HepG2 (cell line): ENCODE results near the gene OR1F1. TPM values are rescaled to one million over a fixed set of nuclear protein-coding genes. Genes with fewer than 3 reads are reported as not detected.

Source experiments
- ARNT ChIP-seq: fragments of 450-650 bp; IDR thresholded peaks from 2 replicates; pipeline ENCODE4 v1.6.1; 2017
- CEBPG ChIP-seq: IDR thresholded peaks from 2 replicates; pipeline ENCODE4 v1.6.1; 2016
- DZIP1 ChIP-seq: sonication (generic); formaldehyde crosslinking; IDR thresholded peaks from 2 replicates; pipeline ENCODE4 v1.5.0; 2020; ENCODE audit warnings: mild to moderate bottlenecking, missing genetic modification reagents
- EP300 ChIP-seq, 3 experiments: sonication (generic) in 1 of 3; formaldehyde crosslinking in 1 of 3; IDR thresholded peaks; 2 replicates each; pipeline versions ENCODE4 v1.5.1 to v1.6.1; 2011 to 2020; ENCODE audit warnings: low read depth in 2 of 3, low read length in 2 of 3, borderline replicate concordance in 1 of 3, improper control_type of control experiment in 1 of 3, mild to moderate bottlenecking in 1 of 3, missing genetic modification reagents in 1 of 3, moderate library complexity in 1 of 3
- FOSL2 ChIP-seq: sonication (generic); formaldehyde crosslinking; IDR thresholded peaks from 2 replicates; pipeline ENCODE4 v1.4.0; 2020; ENCODE audit warnings: missing genetic modification reagents
- HNF4A ChIP-seq: sonication (generic); formaldehyde crosslinking; IDR thresholded peaks from 2 replicates; pipeline ENCODE4 v1.4.0; 2020; ENCODE audit warnings: missing genetic modification reagents
- HNF4G ChIP-seq, 2 experiments: sonication (generic) in 1 of 2; formaldehyde crosslinking in 1 of 2; IDR thresholded peaks; 2 replicates each; pipeline versions ENCODE4 v1.4.0 to v1.6.1; 2011 to 2020; ENCODE audit warnings: borderline replicate concordance in 2 of 2, low read depth in 2 of 2, mild to moderate bottlenecking in 2 of 2, low read length in 1 of 2, missing genetic modification reagents in 1 of 2, moderate library complexity in 1 of 2
- IKZF5 ChIP-seq: IDR thresholded peaks from 2 replicates; pipeline ENCODE4 v1.6.1; 2018; ENCODE audit warnings: missing genetic modification reagents, mild to moderate bottlenecking, missing compliant biosample characterization
- MEIS1 ChIP-seq: sonication (generic); formaldehyde crosslinking; IDR thresholded peaks from 2 replicates; pipeline ENCODE4 v1.9.0; 2021; ENCODE audit warnings: mild to moderate bottlenecking, missing genetic modification reagents, moderate library complexity, borderline replicate concordance
- PHF21A ChIP-seq: sonication (generic); formaldehyde crosslinking; IDR thresholded peaks from 2 replicates; pipeline ENCODE4 v1.5.0; 2020; ENCODE audit warnings: mild to moderate bottlenecking, missing genetic modification reagents
- RCOR2 ChIP-seq: IDR thresholded peaks from 2 replicates; pipeline ENCODE4 v1.6.1; 2016; ENCODE audit warnings: missing biosample characterization, missing genetic modification reagents
- SMYD3 ChIP-seq: sonication (generic); formaldehyde crosslinking; IDR thresholded peaks from 2 replicates; pipeline ENCODE4 v1.8.1; 2023; ENCODE audit warnings: mild to moderate bottlenecking, missing genetic modification reagents
- SP1 ChIP-seq, 2 experiments: fragments of 450-650 bp in 1 of 2; sonication (generic) in 1 of 2; formaldehyde crosslinking in 1 of 2; IDR thresholded peaks; 2 replicates each; pipeline versions ENCODE4 v1.4.0 to v1.6.1; 2016 to 2020; ENCODE audit warnings: missing genetic modification reagents in 1 of 2
- SP4 ChIP-seq: sonication (generic); formaldehyde crosslinking; IDR thresholded peaks from 2 replicates; pipeline ENCODE4 v1.8.1; 2023; ENCODE audit warnings: mild to moderate bottlenecking, missing genetic modification reagents
- TCF12 ChIP-seq, 2 experiments: fragments of 450-650 bp in 1 of 2; sonication (generic) in 1 of 2; formaldehyde crosslinking in 1 of 2; IDR thresholded peaks; 2 replicates each; pipeline versions ENCODE4 v1.6.1 to v1.8.0; 2017 to 2022; ENCODE audit warnings: antibody characterized with exemption in 1 of 2, mild to moderate bottlenecking in 1 of 2, missing genetic modification reagents in 1 of 2, moderate library complexity in 1 of 2
- ZBTB1 ChIP-seq: sonication (generic); formaldehyde crosslinking; IDR thresholded peaks from 2 replicates; pipeline ENCODE4 v1.4.0; 2020; ENCODE audit warnings: missing genetic modification reagents, borderline replicate concordance
- ZBTB7B ChIP-seq: sonication (generic); formaldehyde crosslinking; IDR thresholded peaks from 2 replicates; pipeline ENCODE4 v1.4.0; 2020; ENCODE audit warnings: missing genetic modification reagents
- ZFP37 ChIP-seq: sonication (generic); formaldehyde crosslinking; IDR thresholded peaks from 2 replicates; pipeline ENCODE4 v1.4.0; 2020; ENCODE audit warnings: missing genetic modification reagents, borderline replicate concordance
- ZFX ChIP-seq: sonication (generic); formaldehyde crosslinking; IDR thresholded peaks from 2 replicates; pipeline ENCODE4 v1.4.0; 2020; ENCODE audit warnings: mild to moderate bottlenecking, low read depth, missing genetic modification reagents, moderate library complexity
- ZKSCAN8 ChIP-seq: IDR thresholded peaks from 2 replicates; pipeline ENCODE4 v1.6.1; 2016; ENCODE audit warnings: borderline replicate concordance, missing genetic modification reagents, missing compliant biosample characterization
- ZNF543 ChIP-seq: sonication (generic); formaldehyde crosslinking; IDR thresholded peaks from 2 replicates; pipeline ENCODE4 v1.4.0; 2020; ENCODE audit warnings: mild to moderate bottlenecking, missing genetic modification reagents
- ZNF841 ChIP-seq: sonication (generic); formaldehyde crosslinking; IDR thresholded peaks from 2 replicates; pipeline ENCODE4 v1.8.1; 2023; ENCODE audit warnings: missing genetic modification reagents, borderline replicate concordance
- ZSCAN25 ChIP-seq: sonication (generic); formaldehyde crosslinking; IDR thresholded peaks from 2 replicates; pipeline ENCODE4 v1.8.0; 2022; ENCODE audit warnings: mild to moderate bottlenecking, missing genetic modification reagents
- polyA plus RNA-seq, 8 experiments: library from polyadenylated mRNA; depleted of rRNA in 3 of 8; stranded (reverse) in 7 of 8; unstranded in 1 of 8; fragments of >200 nt; fragmentation: Illumina TruSeq in 4 of 8; extraction: Trizol in 4 of 8; gene quantifications; 2 replicates each; pipeline versions ENCODE4 v1.2.1 to v1.2.3, GENCODE V29; 2011 to 2016; ENCODE audit warnings: low read depth in 4 of 8, missing spikeins in 1 of 8, mixed read lengths in 1 of 8; ENCODE audit not compliant: insufficient read depth in 1 of 8
- total RNA-seq, 5 experiments: library from RNA; depleted of rRNA; stranded (reverse); fragments of >200 nt; fragmentation: Illumina TruSeq; extraction: Trizol; gene quantifications; 2 replicates each; pipeline ENCODE4 v1.2.3, GENCODE V29; 2016; ENCODE audit warnings: low read depth in 1 of 5
- TF ChIP-seq, protein P1 (sequence below): sonication (generic); formaldehyde crosslinking; IDR thresholded peaks from 2 replicates; pipeline ENCODE4 v1.9.0; 2021; ENCODE audit warnings: missing genetic modification reagents, mild to moderate bottlenecking, borderline replicate concordance

OR1F1 gene
- total and polyA plus RNA-seq, 2 of the 13 experiments (the other 11 are each of a cell fraction or from before 2014, with no cell fraction given) = 0.90 TPM; not detected in 1

GRCh38 chr16:3207086-3207953 lies 19.3 kb downstream of the OR1F1 start (continued):
- no peak for TF ChIP-seq ZFP37 (CRISPR knock-in tag)
- peak; percentile 48 for TF ChIP-seq FOSL2
- TF ChIP-seq ZNF841 (CRISPR knock-in tag) = no peak
- no peak for TF ChIP-seq EP300 (IDR thresholded peaks at IDR 0.05; ENCODE audit: low read depth in 2 of 2, low read length in 2 of 2)
- 0 out of 2 replicates have a peak, but pooled peaks have one; percentile 38 for TF ChIP-seq EP300 (CRISPR knock-in tag; IDR thresholded peaks at IDR 0.05; ENCODE audit: borderline replicate concordance)
- peak; percentile 45; the same call in 1 of the 2 replicates for TF ChIP-seq ZFX
- no peak for TF ChIP-seq ZNF543 (CRISPR knock-in tag)
- TF ChIP-seq SMYD3 (CRISPR knock-in tag) = 0 out of 2 replicates have a peak, but pooled peaks have one; percentile 52
- TF ChIP-seq MEIS1 (CRISPR knock-in tag) = peak; percentile 27; the same call in 1 of the 2 replicates
- no peak for TF ChIP-seq DZIP1 (CRISPR knock-in tag)
- peak; percentile 67 for TF ChIP-seq HNF4A (CRISPR knock-in tag)
- TF ChIP-seq RCOR2 = 0 out of 2 replicates have a peak, but pooled peaks have one; percentile 19
- no peak for TF ChIP-seq SP4 (CRISPR knock-in tag)
- no peak for TF ChIP-seq HNF4G (IDR thresholded peaks at IDR 0.05; ENCODE audit: borderline replicate concordance, low read depth, low read length)
- no peak for TF ChIP-seq HNF4G (CRISPR knock-in tag; IDR thresholded peaks at IDR 0.05; ENCODE audit: borderline replicate concordance, low read depth)
- TF ChIP-seq CEBPG (CRISPR knock-in tag) = peak; percentile 83
- no peak for TF ChIP-seq TCF12 (IDR thresholded peaks at IDR 0.05)
- TF ChIP-seq TCF12 (CRISPR knock-in tag; IDR thresholded peaks at IDR 0.05) = no peak
- no peak for TF ChIP-seq ZBTB7B (CRISPR knock-in tag)
- TF ChIP-seq IKZF5 = 0 out of 2 replicates have a peak, but pooled peaks have one; percentile 17
- TF ChIP-seq PHF21A = peak; percentile 44; the same call in 1 of the 2 replicates
- no peak for TF ChIP-seq ZBTB1
- peak; percentile 97 for TF ChIP-seq ZSCAN25 (CRISPR knock-in tag)
- TF ChIP-seq ZKSCAN8 = peak; percentile 25; the same call in 1 of the 2 replicates
- TF ChIP-seq ARNT = no peak
- TF ChIP-seq, protein P1, sequence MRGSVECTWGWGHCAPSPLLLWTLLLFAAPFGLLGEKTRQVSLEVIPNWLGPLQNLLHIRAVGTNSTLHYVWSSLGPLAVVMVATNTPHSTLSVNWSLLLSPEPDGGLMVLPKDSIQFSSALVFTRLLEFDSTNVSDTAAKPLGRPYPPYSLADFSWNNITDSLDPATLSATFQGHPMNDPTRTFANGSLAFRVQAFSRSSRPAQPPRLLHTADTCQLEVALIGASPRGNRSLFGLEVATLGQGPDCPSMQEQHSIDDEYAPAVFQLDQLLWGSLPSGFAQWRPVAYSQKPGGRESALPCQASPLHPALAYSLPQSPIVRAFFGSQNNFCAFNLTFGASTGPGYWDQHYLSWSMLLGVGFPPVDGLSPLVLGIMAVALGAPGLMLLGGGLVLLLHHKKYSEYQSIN = no peak
- TF ChIP-seq SP1 (IDR thresholded peaks at IDR 0.05) = no peak
- TF ChIP-seq SP1 (CRISPR knock-in tag; IDR thresholded peaks at IDR 0.05) = 0 out of 2 replicates have a peak, but pooled peaks have one; percentile 36
